ENCODE measurements around the gene IL20RA. TPM values are rescaled to one million over a fixed set of nuclear protein-coding genes. Genes with fewer than 3 reads are reported as not detected.

Gene IL20RA
- polyA plus RNA-seq, 1 donor (not counting 4 experiments of a cell fraction or from before 2014, with no cell fraction given): 1.5 TPM

GRCh38 chr6:136969930-136970329, 74.8 kb downstream of the IL20RA start:
- Histone ChIP-seq H3K4me2 (ENCODE audit: control insufficient read depth, extremely low read depth, insufficient read depth, low read depth, low read length) (no peak overlapping the region), H3K9me1 (ENCODE audit: control insufficient read depth, extremely low read depth, insufficient read depth, low read length) (no peaks in the 10 kb centered on the region), H3K9me3 (ENCODE audit: control insufficient read depth, low read depth, low read length) (no peaks in the 10 kb centered on the region), H3K36me3 (ENCODE audit: control insufficient read depth in 2 of 2, extremely low read depth in 1 of 2, insufficient read depth in 2 of 2, low read length in 2 of 2) (no peaks in the 10 kb centered on the region), H3K4me1 (ENCODE audit: control insufficient read depth, extremely low read depth, insufficient read depth, low read length) (peaks cover 4% of the 10 kb centered on the region), H4K20me1 (ENCODE audit: control insufficient read depth, extremely low read depth, insufficient read depth, low read length) (no peaks in the 10 kb centered on the region), H2AFZ (ENCODE audit: control insufficient read depth, low read length) (no peak overlapping the region), H3K27ac (ENCODE audit: control insufficient read depth, insufficient read depth, low read length) (peak overlapping the region; percentile 36), H3K79me2 (ENCODE audit: control insufficient read depth, insufficient read depth, low read length) (no peaks in the 10 kb centered on the region), H3K4me3 (ENCODE audit: control insufficient read depth in 2 of 3, extremely low read depth in 1 of 3, insufficient read depth in 2 of 3, low read depth in 1 of 3, low read length in 3 of 3) (no peak overlapping the region), H3K9ac (ENCODE audit: control insufficient read depth, extremely low read depth, insufficient read depth, low read length) (no peak overlapping the region), H3K27me3 (ENCODE audit: control insufficient read depth, extremely low read depth, insufficient read depth, low read length) (no peaks in the 10 kb centered on the region)
- FAIRE-seq: no peak
- TF ChIP-seq CTCF (optimal IDR thresholded peaks at IDR 0.05 in 1 of 3, IDR thresholded peaks at IDR 0.05 in 1 of 3, conservative IDR thresholded peaks at IDR 0.05 in 1 of 3; ENCODE audit: extremely low read depth in 1 of 3, insufficient read depth in 2 of 3, low read length in 3 of 3): no peak
- TF ChIP-seq EZH2 (IDR thresholded peaks at IDR 0.05; ENCODE audit: low read length): no peak
- no peak for DNase-seq (ENCODE audit: low read depth, low spot score)
- dilution Hi-C loops (cut with MboI; ENCODE audit: extremely low pct_ligation_motif_present, low sequenced_read_pairs): no loop called here

DNA sequence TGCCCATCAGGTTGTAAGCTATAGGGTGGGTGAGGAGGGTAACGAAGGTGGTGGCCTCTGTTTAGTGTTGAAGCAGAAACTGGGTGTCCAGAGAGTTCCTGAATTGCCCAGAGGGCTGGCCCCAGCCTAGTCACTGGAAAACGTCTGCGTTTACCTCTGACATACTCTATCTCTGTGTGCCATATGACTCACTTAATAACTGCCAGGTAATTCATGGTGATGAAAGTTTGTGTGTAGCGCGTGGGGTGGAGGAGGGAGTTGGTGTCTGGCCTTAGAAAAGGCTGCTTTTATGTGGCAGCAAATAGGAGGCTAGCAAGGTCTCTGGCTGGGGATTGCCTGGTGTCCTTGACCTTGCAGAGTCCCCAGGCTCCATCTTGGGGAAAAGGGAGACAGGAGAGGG, 75.3 kb downstream of the IL20RA start:
- H2AFZ ChIP-seq (ENCODE audit: control insufficient read depth, low read length): no peak overlapping the region
- TF ChIP-seq CTCF (optimal IDR thresholded peaks at IDR 0.05 in 1 of 3, IDR thresholded peaks at IDR 0.05 in 1 of 3, conservative IDR thresholded peaks at IDR 0.05 in 1 of 3; ENCODE audit: extremely low read depth in 1 of 3, insufficient read depth in 2 of 3, low read length in 3 of 3) (no peak), EZH2 (IDR thresholded peaks at IDR 0.05; ENCODE audit: low read length) (no peak)

More for the DNA sequence above, 75.3 kb downstream of the IL20RA start:
- Histone ChIP-seq H3K27me3 (ENCODE audit: control insufficient read depth, extremely low read depth, insufficient read depth, low read length) (no peaks in the 10 kb centered on the region), H3K4me1 (ENCODE audit: control insufficient read depth, extremely low read depth, insufficient read depth, low read length) (peaks cover 4% of the 10 kb centered on the region), H3K9me1 (ENCODE audit: control insufficient read depth, extremely low read depth, insufficient read depth, low read length) (no peaks in the 10 kb centered on the region), H3K79me2 (ENCODE audit: control insufficient read depth, insufficient read depth, low read length) (no peaks in the 10 kb centered on the region), H4K20me1 (ENCODE audit: control insufficient read depth, extremely low read depth, insufficient read depth, low read length) (no peaks in the 10 kb centered on the region), H3K36me3 (ENCODE audit: control insufficient read depth in 2 of 2, extremely low read depth in 1 of 2, insufficient read depth in 2 of 2, low read length in 2 of 2) (no peaks in the 10 kb centered on the region), H3K4me2 (ENCODE audit: control insufficient read depth, extremely low read depth, insufficient read depth, low read depth, low read length) (no peak overlapping the region), H3K9me3 (ENCODE audit: control insufficient read depth, low read depth, low read length) (no peaks in the 10 kb centered on the region), H3K9ac (ENCODE audit: control insufficient read depth, extremely low read depth, insufficient read depth, low read length) (no peak overlapping the region), H3K4me3 (ENCODE audit: control insufficient read depth in 2 of 3, extremely low read depth in 1 of 3, insufficient read depth in 2 of 3, low read depth in 1 of 3, low read length in 3 of 3) (no peak overlapping the region), H3K27ac (ENCODE audit: control insufficient read depth, insufficient read depth, low read length) (peak overlapping the region; percentile 36)
- DNase-seq (ENCODE audit: low read depth, low spot score): no peak
- dilution Hi-C loops (cut with MboI; ENCODE audit: extremely low pct_ligation_motif_present, low sequenced_read_pairs): no loop called here
- no peak for FAIRE-seq
